SK-N-MC (cell line): ENCODE results near the gene TMEM219.

Experiments
- EZH2 ChIP-seq: fragments of 200-600 bp; sonication (generic); IDR thresholded peaks from one replicate; pipeline ENCODE4 v1.6.1; 2017; ENCODE audit warnings: antibody characterized with exemption
- POLR2AphosphoS5 ChIP-seq: IDR thresholded peaks from 2 replicates; pipeline ENCODE4 v1.6.1; 2012; ENCODE audit warnings: mild to moderate bottlenecking, low read depth, low read length, borderline replicate concordance

- no peak for TF ChIP-seq EZH2
- no peak for TF ChIP-seq POLR2AphosphoS5
These were observed 14.0 kb upstream of the TMEM219 start for GRCh38 chr16:29947897-29948296.
